SK-N-SH treated with all-trans-retinoic acid at 6 μM for 48 hours (cell line): ENCODE results near the gene SBNO1.

ENCODE experiments used
- ZFP3 ChIP-seq: fragments of 250-450 bp; sonication (Bioruptor Pico); IDR thresholded peaks from 2 replicates; pipeline ENCODE4 v1.5.0; 2020; ENCODE audit warnings: mild to moderate bottlenecking, moderate library complexity
- ZFP30 ChIP-seq: fragments of 450-650 bp; formaldehyde crosslinking; IDR thresholded peaks from 2 replicates; pipeline ENCODE4 v1.5.0; 2022; ENCODE audit warnings: mild to moderate bottlenecking, moderate library complexity

DNA sequence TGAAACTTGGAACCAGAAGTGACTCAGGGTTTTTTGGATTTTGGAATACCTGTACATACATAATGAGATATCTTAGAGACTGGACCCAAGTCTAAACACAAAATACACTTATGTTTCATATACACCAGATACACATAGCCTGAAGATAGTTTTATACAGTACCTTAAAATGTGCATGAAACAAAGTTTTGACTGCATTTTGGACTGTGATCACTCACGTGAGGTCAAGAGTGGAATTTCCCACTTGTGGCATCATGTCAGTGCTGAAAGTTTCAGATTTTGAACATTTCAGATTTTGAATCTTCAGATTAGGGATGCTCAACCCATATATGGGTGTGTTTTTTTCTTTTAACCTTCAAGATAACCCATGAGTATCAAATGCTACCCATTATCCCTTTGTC, 6.6 kb downstream of the SBNO1 start:
- TF ChIP-seq ZFP30 (CRISPR knock-in tag) (no peak), ZFP3 (CRISPR knock-in tag) (no peak)
